Tibial nerve (tissue), 4 donors: Measurements from ENCODE around the gene PRXL2B. TPM values are rescaled to one million over a fixed set of nuclear protein-coding genes. Genes with fewer than 3 reads are reported as not detected.

Source experiments
- DNase-seq, 2 donors: peaks; one replicate each; pipeline ENCODE4 v3.0.0-alpha.2; 2019; ENCODE audit warnings: low spot score in 2 of 2
- H3K27ac ChIP-seq, 4 donors: fragments of 200-600 bp; sonication (generic) in 3 of 4; one replicate each; pipeline ENCODE4 v1.5.1; 2017 to 2019; ENCODE audit warnings: mild to moderate bottlenecking in 1 of 4
- H3K27me3 ChIP-seq, 2 donors: fragments of 200-600 bp; sonication (generic) in 1 of 2; one replicate each; pipeline versions ENCODE4 v1.5.1 to v1.6.0; 2017 to 2019
- H3K36me3 ChIP-seq, 3 donors: fragments of 200-600 bp; sonication (generic); one replicate each; pipeline ENCODE4 v1.5.1; 2018 to 2019
- H3K4me1 ChIP-seq, 4 donors: fragments of 200-600 bp; sonication (generic) in 3 of 4; one replicate each; pipeline ENCODE4 v1.5.1; 2017 to 2019
- H3K4me3 ChIP-seq, 4 donors: fragments of 200-600 bp; sonication (generic) in 3 of 4; one replicate each; pipeline ENCODE4 v1.5.1; 2017 to 2019; ENCODE audit warnings: mild to moderate bottlenecking in 1 of 4, moderate library complexity in 1 of 4
- H3K9me3 ChIP-seq, 4 donors: fragments of 200-600 bp; sonication (generic) in 3 of 4; one replicate each; pipeline ENCODE4 v1.5.1; 2017 to 2019
- EP300 ChIP-seq, 2 donors: sonication (generic); formaldehyde crosslinking; IDR thresholded peaks; one replicate each; pipeline ENCODE4 v1.6.1; 2017; ENCODE audit warnings: antibody characterized with exemption in 2 of 2, mild to moderate bottlenecking in 1 of 2
- POLR2A ChIP-seq, 2 donors: fragments of 450-650 bp; IDR thresholded peaks; one replicate each; pipeline ENCODE4 v1.6.1; 2017; ENCODE audit warnings: antibody characterized with exemption in 2 of 2, mild to moderate bottlenecking in 2 of 2, moderate library complexity in 2 of 2
- WGBS, 2 donors: methylation state at CpG; one replicate each; pipeline ENCODE4 v1.1.5; 2018; 5-methylcytosine and 5-hydroxymethylcytosine counted together
- total RNA-seq, 4 donors: library from RNA; depleted of rRNA; stranded (reverse); fragments of >200 nt; gene quantifications; one replicate each; pipeline ENCODE4 v1.1.0, GENCODE V29; 2016
- TF ChIP-seq, protein P1 (sequence below), 5 experiments: fragments of 200-600 bp in 3 of 5; fragments of 450-650 bp in 2 of 5; sonication (generic) in 3 of 5; IDR thresholded peaks; one replicate each; pipeline ENCODE4 v1.5.1; 2016 to 2019; ENCODE audit warnings: antibody characterized with exemption in 5 of 5, mild to moderate bottlenecking in 3 of 5, moderate library complexity in 2 of 5

Gene PRXL2B
- total RNA-seq, 4 donors from 2014 or later = 14.4 to 18.0 (median 16.9) TPM

GRCh38 chr1:2539312-2539907, 47.2 kb upstream of the PRXL2B start:
- no peaks in the 10 kb centered on the region for H3K36me3 ChIP-seq
- H3K4me3 ChIP-seq = no peak overlapping the region
- DNase-seq = no peak
- H3K9me3 ChIP-seq = no peaks in the 10 kb centered on the region
- H3K27ac ChIP-seq = no peak overlapping the region
- 83 to 89% methylated on average over 6 of the region's 12 CpGs for WGBS, 2 donors
- peaks cover 0 to 61% of the 10 kb centered on the region in 2 donors for H3K27me3 ChIP-seq
- no peak for TF ChIP-seq EP300 (IDR thresholded peaks at IDR 0.05)
- TF ChIP-seq POLR2A (IDR thresholded peaks at IDR 0.05) = no peak
- TF ChIP-seq, protein P1, sequence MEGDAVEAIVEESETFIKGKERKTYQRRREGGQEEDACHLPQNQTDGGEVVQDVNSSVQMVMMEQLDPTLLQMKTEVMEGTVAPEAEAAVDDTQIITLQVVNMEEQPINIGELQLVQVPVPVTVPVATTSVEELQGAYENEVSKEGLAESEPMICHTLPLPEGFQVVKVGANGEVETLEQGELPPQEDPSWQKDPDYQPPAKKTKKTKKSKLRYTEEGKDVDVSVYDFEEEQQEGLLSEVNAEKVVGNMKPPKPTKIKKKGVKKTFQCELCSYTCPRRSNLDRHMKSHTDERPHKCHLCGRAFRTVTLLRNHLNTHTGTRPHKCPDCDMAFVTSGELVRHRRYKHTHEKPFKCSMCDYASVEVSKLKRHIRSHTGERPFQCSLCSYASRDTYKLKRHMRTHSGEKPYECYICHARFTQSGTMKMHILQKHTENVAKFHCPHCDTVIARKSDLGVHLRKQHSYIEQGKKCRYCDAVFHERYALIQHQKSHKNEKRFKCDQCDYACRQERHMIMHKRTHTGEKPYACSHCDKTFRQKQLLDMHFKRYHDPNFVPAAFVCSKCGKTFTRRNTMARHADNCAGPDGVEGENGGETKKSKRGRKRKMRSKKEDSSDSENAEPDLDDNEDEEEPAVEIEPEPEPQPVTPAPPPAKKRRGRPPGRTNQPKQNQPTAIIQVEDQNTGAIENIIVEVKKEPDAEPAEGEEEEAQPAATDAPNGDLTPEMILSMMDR (IDR thresholded peaks at IDR 0.05) = no peak
- peaks cover 0 to 28% (median 10%) of the 10 kb centered on the region in 4 donors for H3K4me1 ChIP-seq

DNA sequence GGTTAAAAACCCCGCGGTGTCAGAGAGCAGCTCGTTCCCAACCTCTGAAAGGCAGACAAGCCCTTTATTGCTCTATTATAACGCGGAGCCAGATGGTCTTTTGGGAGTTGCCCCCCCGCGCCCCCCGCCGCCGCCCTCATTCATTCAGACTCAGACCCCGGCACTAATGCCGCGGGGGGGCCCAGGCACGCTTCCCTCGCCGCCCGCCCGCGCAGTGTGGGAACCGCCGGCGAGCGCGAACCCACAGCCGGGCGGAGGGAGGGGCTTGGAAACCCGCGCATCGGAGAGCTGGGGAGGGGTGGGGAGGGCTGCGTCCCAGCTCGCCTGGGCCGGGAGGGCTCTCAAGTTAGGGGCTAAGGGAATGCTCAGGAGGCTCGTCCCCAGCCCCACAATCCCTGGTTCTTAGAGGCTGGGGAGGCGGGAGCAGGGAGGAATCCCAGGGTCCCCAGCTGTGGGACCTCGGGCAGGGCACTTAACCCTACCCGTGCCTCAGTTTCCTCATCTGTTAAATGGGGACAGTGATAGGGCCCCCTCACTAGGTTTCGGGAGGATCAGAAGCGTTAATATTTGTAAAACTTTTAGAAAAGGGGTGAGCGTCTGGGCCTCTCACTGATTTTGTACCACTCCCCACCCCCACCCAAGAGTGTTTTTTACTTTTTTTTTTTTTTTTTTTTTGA, 45.6 kb upstream of the PRXL2B start:
- Histone ChIP-seq H3K4me1 (peaks cover 0 to 37% (median 23%) of the 10 kb centered on the region in 4 donors), H3K27me3 (peaks cover 0 to 46% of the 10 kb centered on the region in 2 donors), H3K36me3 (no peaks in the 10 kb centered on the region), H3K9me3 (no peaks in the 10 kb centered on the region), H3K27ac (no peak overlapping the region), H3K4me3 (no peak overlapping the region)
- DNase-seq = no peak
- no peak for TF ChIP-seq POLR2A (IDR thresholded peaks at IDR 0.05)
- TF ChIP-seq EP300 (IDR thresholded peaks at IDR 0.05) = no peak
- WGBS, 2 donors = 20 to 21% methylated on average over 19 to 20 of the region's 39 CpGs

DNA sequence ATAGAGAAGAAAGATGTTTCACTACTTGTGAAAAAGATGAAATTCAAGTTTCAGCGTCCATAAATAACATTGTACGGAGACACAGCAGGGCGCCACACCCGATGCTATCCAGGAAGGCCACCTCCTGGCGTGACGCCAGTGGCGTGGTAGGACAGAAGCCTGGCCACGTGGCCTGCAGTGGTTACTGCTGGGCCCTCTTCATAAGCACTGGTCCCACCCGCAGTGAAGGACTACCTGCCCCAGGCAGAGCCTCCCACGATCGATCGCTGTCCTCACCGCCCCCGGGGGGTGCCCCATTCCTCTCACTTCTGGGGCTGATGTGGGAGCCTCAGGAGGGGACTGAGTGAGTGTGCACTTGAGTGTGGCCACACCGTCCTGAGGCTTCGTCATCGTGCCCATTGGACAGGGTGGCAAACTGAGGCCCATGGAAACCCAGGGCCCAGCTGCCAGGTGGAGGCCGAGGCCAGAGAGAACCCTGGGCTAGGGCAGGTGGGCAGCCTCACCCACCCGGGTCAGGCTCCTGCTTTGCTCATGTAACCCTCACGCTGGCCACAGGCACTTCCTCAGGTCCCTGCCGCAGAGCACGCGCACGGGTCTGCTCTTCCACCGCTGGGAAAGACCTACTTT, 44.8 kb upstream of the PRXL2B start:
- no peak overlapping the region for H3K27ac ChIP-seq
- TF ChIP-seq POLR2A (IDR thresholded peaks at IDR 0.05) = no peak
- no peaks in the 10 kb centered on the region for H3K36me3 ChIP-seq
- H3K9me3 ChIP-seq = no peaks in the 10 kb centered on the region
- no peak overlapping the region for H3K4me3 ChIP-seq
- peaks cover 0 to 38% of the 10 kb centered on the region in 2 donors for H3K27me3 ChIP-seq
- H3K4me1 ChIP-seq = peaks cover 0 to 45% (median 27%) of the 10 kb centered on the region in 4 donors
- WGBS, 2 donors = 72 to 76% methylated on average over 17 to 24 of the region's 25 CpGs
- DNase-seq = no peak

DNA sequence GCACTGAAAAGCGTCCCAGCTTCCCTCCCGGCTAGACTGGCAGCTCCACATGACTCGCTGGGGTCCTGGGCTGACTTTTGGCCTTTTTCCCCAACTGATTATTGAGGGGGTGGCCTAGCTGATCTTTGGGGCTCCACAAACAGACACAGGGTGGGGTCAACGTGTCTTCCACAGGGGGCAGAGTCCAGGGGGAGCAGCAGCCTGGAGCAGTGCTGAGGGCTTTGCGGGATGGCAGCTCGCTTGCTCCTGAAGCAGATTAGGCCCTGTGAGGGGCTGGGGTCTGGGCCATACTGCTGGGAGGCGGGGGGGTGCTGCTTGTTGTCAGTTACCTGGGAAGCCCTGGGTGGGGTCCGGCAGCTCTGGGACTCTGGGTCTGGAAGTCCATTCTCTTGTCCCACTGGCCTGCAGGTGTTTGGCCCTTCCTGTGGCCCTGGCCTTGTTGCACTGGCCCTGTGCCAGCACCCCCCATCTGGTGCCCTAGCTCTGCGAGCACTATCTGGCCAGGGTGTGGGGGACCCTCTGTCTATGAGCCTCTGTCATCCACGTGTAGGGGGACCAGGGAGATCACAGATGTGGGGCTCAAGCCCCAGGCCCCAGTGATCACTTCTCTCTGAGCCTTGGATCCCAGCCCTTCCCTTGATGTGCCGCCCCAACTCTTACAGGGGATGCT, 44.2 kb upstream of the PRXL2B start:
- Histone ChIP-seq H3K27ac (no peak overlapping the region), H3K4me3 (no peak overlapping the region), H3K36me3 (no peaks in the 10 kb centered on the region), H3K4me1 (peaks cover 0 to 51% (median 33%) of the 10 kb centered on the region in 4 donors), H3K9me3 (no peaks in the 10 kb centered on the region), H3K27me3 (peaks cover 0 to 34% of the 10 kb centered on the region in 2 donors)
- TF ChIP-seq EP300 (IDR thresholded peaks at IDR 0.05) = no peak
- TF ChIP-seq, protein P1 (IDR thresholded peaks at IDR 0.05) = no peak
- TF ChIP-seq POLR2A (IDR thresholded peaks at IDR 0.05) = no peak
- 79% methylated on average over 8 of the region's 11 CpGs for WGBS, 2 donors
- DNase-seq = no peak

- no peak overlapping the region for H3K4me3 ChIP-seq
These were observed 43.0 kb upstream of the PRXL2B start for GRCh38 chr1:2543543-2544092.

More at GRCh38 chr1:2543543-2544092, 43.0 kb upstream of the PRXL2B start:
- Histone ChIP-seq H3K4me1 (peaks cover 0 to 64% (median 43%) of the 10 kb centered on the region in 4 donors), H3K9me3 (no peaks in the 10 kb centered on the region), H3K27me3 (peaks cover 0 to 24% of the 10 kb centered on the region in 2 donors), H3K36me3 (no peaks in the 10 kb centered on the region), H3K27ac (peak overlapping the region in 3 of 4 donors; percentile 17 to 98 (median 98))
- no peak for DNase-seq
- 16 to 23% methylated on average over 9 of the region's 26 CpGs for WGBS, 2 donors
- TF ChIP-seq EP300 (IDR thresholded peaks at IDR 0.05) (no peak), POLR2A (IDR thresholded peaks at IDR 0.05) (no peak)
- TF ChIP-seq, protein P1 (IDR thresholded peaks at IDR 0.05) = no peak
